ENCODE results near the gene PTPRN2. TPM values are rescaled to one million over a fixed set of nuclear protein-coding genes. Genes with fewer than 3 reads are reported as not detected.

PTPRN2 gene
- total RNA-seq, 2 donors from 2014 or later = 26.1 to 55.5 TPM

- H3K4me1 ChIP-seq (replicated peaks) = no peaks in the 10 kb centered on the region
- no peaks in the 10 kb centered on the region for H3K36me3 ChIP-seq
- H3K27ac ChIP-seq = no peak overlapping the region
- intact Hi-C loops (cut with DNase I) = no loop called here
- WGBS = 85% methylated on average over 9 of the region's 9 CpGs
- no peaks in the 10 kb centered on the region for H3K9me3 ChIP-seq
- H3K4me3 ChIP-seq = no peak overlapping the region
- no peaks in the 10 kb centered on the region for H3K27me3 ChIP-seq (replicated peaks; ENCODE audit: insufficient read depth)
- peak; percentile 2 for DNase-seq (ENCODE audit: low spot score)
- no peak for TF ChIP-seq POLR2A (IDR thresholded peaks at IDR 0.05)
- TF ChIP-seq CTCF (IDR thresholded peaks at IDR 0.05) = no peak
- no peak for TF ChIP-seq POLR2AphosphoS5 (IDR thresholded peaks at IDR 0.05)
Observed at GRCh38 chr7:158285383-158285770, 302.2 kb downstream of the PTPRN2 start.

- H3K4me1 ChIP-seq (replicated peaks) = no peaks in the 10 kb centered on the region
- no peaks in the 10 kb centered on the region for H3K9me3 ChIP-seq
- DNase-seq (ENCODE audit: low spot score) = peak; percentile 1
- no peaks in the 10 kb centered on the region for H3K27me3 ChIP-seq (replicated peaks; ENCODE audit: insufficient read depth)
- no peak overlapping the region for H3K4me3 ChIP-seq
- no peak for TF ChIP-seq CTCF (IDR thresholded peaks at IDR 0.05)
- WGBS = 82% methylated on average over 18 of the region's 18 CpGs
- intact Hi-C loops (cut with DNase I) = no loop called here
- no peaks in the 10 kb centered on the region for H3K36me3 ChIP-seq
- no peak overlapping the region for H3K27ac ChIP-seq
Observed at GRCh38 chr7:158284617-158285382, 302.8 kb downstream of the PTPRN2 start.

GRCh38 chr7:158284121-158284520, 303.5 kb downstream of the PTPRN2 start:
- DNase-seq (ENCODE audit: low spot score) = no peak
- intact Hi-C loops (cut with DNase I) = no loop called here
- no peak overlapping the region for H3K4me3 ChIP-seq
- no peaks in the 10 kb centered on the region for H3K27me3 ChIP-seq (replicated peaks; ENCODE audit: insufficient read depth)
- TF ChIP-seq CTCF (IDR thresholded peaks at IDR 0.05) = no peak
- H3K27ac ChIP-seq = no peak overlapping the region
- no peaks in the 10 kb centered on the region for H3K36me3 ChIP-seq
- 70% methylated on average over 6 of the region's 6 CpGs for WGBS
- H3K4me1 ChIP-seq (replicated peaks) = no peaks in the 10 kb centered on the region
- H3K9me3 ChIP-seq = no peaks in the 10 kb centered on the region

- H3K4me3 ChIP-seq = no peak overlapping the region
- no peaks in the 10 kb centered on the region for H3K27me3 ChIP-seq (replicated peaks; ENCODE audit: insufficient read depth)
- DNase-seq (ENCODE audit: low spot score) = no peak
- intact Hi-C loops (cut with DNase I) = no loop called here
- 81% methylated on average over 31 of the region's 32 CpGs for WGBS
- no peaks in the 10 kb centered on the region for H3K4me1 ChIP-seq (replicated peaks)
- H3K9me3 ChIP-seq = no peaks in the 10 kb centered on the region
- TF ChIP-seq POLR2AphosphoS5 (IDR thresholded peaks at IDR 0.05) (no peak), CTCF (IDR thresholded peaks at IDR 0.05) (no peak), POLR2A (IDR thresholded peaks at IDR 0.05) (no peak)
- H3K36me3 ChIP-seq = no peaks in the 10 kb centered on the region
- H3K27ac ChIP-seq = no peak overlapping the region
Observed at GRCh38 chr7:158283016-158283974, 304.3 kb downstream of the PTPRN2 start.
